NT2/D1 (cell line): ENCODE data around the gene MASP1.

Experiments used
- DNase-seq: peaks from one replicate; pipeline ENCODE4 v3.0.0-alpha.2; 2011; ENCODE audit warnings: low read depth, low spot score
- H3K27me3 ChIP-seq: 2 replicates; pipeline ENCODE4 v1.6.0; 2011; ENCODE audit warnings: mild to moderate bottlenecking; ENCODE audit not compliant: insufficient read length, insufficient read depth
- H3K36me3 ChIP-seq: 2 replicates; pipeline ENCODE4 v1.6.1; 2011; ENCODE audit warnings: mild to moderate bottlenecking, low read length, mixed read lengths; ENCODE audit not compliant: insufficient read depth, insufficient read length
- H3K4me1 ChIP-seq: 2 replicates; pipeline ENCODE4 v1.5.1; 2011; ENCODE audit not compliant: insufficient read depth, insufficient read length
- H3K4me3 ChIP-seq: 2 replicates; pipeline ENCODE4 v1.5.1; 2011; ENCODE audit warnings: low read depth; ENCODE audit not compliant: insufficient read length
- H3K9ac ChIP-seq: 2 replicates; pipeline ENCODE4 v1.6.0; 2011; ENCODE audit warnings: low read depth; ENCODE audit not compliant: insufficient read length
- H3K9me3 ChIP-seq: 2 replicates; pipeline ENCODE4 v1.5.1; 2011; ENCODE audit warnings: mild to moderate bottlenecking, low read length; ENCODE audit not compliant: insufficient read depth
- SUZ12 ChIP-seq: IDR thresholded peaks from 2 replicates; pipeline ENCODE4 v1.6.1; 2011; ENCODE audit not compliant: insufficient read length, insufficient read depth; ENCODE audit errors: extremely low read depth
- YY1 ChIP-seq: IDR thresholded peaks from 2 replicates; pipeline ENCODE4 v1.6.1; 2011; ENCODE audit not compliant: insufficient read length, insufficient read depth
- ZNF274 ChIP-seq: IDR thresholded peaks from 2 replicates; pipeline ENCODE4 v1.6.1; 2011; ENCODE audit warnings: mild to moderate bottlenecking, low read depth, low read length

The MASP1 gene

DNA sequence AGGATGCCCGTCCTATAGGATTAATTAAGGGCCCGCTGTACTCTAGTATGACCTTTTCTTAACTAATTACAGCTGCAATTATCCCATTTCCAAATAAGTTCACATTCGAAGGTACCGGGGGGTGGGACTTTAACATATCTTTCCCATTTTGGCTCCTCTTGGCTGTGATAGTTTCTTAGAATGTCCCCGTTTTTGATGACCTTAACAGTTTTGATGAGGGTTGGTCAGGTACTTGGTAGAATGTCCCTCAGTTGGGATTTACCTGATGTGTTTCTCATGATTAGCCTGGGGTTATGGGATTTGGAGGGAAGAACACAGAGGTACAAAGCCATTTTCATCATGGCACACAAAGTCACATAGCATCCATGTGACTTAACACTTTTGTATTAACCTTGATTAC, 76.1 kb downstream of the MASP1 start:
- no peaks in the 10 kb centered on the region for H3K36me3 ChIP-seq
- DNase-seq = no peak
- H3K4me1 ChIP-seq = peaks cover 3% of the 10 kb centered on the region
- H3K4me3 ChIP-seq = no peak overlapping the region
- TF ChIP-seq ZNF274 = no peak
- TF ChIP-seq SUZ12 = no peak
- no peak for TF ChIP-seq YY1
- no peak overlapping the region for H3K9ac ChIP-seq
- H3K27me3 ChIP-seq = no peaks in the 10 kb centered on the region
- no peaks in the 10 kb centered on the region for H3K9me3 ChIP-seq

- no peaks in the 10 kb centered on the region for H3K9me3 ChIP-seq
- DNase-seq = no peak
- no peak overlapping the region for H3K4me3 ChIP-seq
- no peaks in the 10 kb centered on the region for H3K4me1 ChIP-seq
- no peaks in the 10 kb centered on the region for H3K36me3 ChIP-seq
- no peak for TF ChIP-seq YY1
- no peak for TF ChIP-seq SUZ12
- TF ChIP-seq ZNF274 = no peak
- H3K9ac ChIP-seq = no peak overlapping the region
- H3K27me3 ChIP-seq = no peaks in the 10 kb centered on the region
Observed at GRCh38 chr3:187213616-187214015, 77.9 kb downstream of the MASP1 start.

- H3K4me1 ChIP-seq = no peaks in the 10 kb centered on the region
- H3K9me3 ChIP-seq = peaks cover 8% of the 10 kb centered on the region; the same call in 1 of the 2 replicates
- no peak overlapping the region for H3K9ac ChIP-seq
- no peak for TF ChIP-seq SUZ12
- no peak for TF ChIP-seq YY1
- TF ChIP-seq ZNF274 = no peak
- no peak overlapping the region for H3K4me3 ChIP-seq
- H3K36me3 ChIP-seq = no peaks in the 10 kb centered on the region
- no peaks in the 10 kb centered on the region for H3K27me3 ChIP-seq
- DNase-seq = no peak
Observed at GRCh38 chr3:187212705-187213104, 78.8 kb downstream of the MASP1 start.

- H3K4me1 ChIP-seq = no peaks in the 10 kb centered on the region
- H3K36me3 ChIP-seq = no peaks in the 10 kb centered on the region
- H3K9ac ChIP-seq = no peak overlapping the region
- H3K9me3 ChIP-seq = peaks cover 14% of the 10 kb centered on the region; the same call in 1 of the 2 replicates
- no peaks in the 10 kb centered on the region for H3K27me3 ChIP-seq
- H3K4me3 ChIP-seq = no peak overlapping the region
- no peak for DNase-seq
- no peak for TF ChIP-seq YY1
- no peak for TF ChIP-seq SUZ12
- no peak for TF ChIP-seq ZNF274
Observed at GRCh38 chr3:187212196-187212545, 79.4 kb downstream of the MASP1 start.

DNA sequence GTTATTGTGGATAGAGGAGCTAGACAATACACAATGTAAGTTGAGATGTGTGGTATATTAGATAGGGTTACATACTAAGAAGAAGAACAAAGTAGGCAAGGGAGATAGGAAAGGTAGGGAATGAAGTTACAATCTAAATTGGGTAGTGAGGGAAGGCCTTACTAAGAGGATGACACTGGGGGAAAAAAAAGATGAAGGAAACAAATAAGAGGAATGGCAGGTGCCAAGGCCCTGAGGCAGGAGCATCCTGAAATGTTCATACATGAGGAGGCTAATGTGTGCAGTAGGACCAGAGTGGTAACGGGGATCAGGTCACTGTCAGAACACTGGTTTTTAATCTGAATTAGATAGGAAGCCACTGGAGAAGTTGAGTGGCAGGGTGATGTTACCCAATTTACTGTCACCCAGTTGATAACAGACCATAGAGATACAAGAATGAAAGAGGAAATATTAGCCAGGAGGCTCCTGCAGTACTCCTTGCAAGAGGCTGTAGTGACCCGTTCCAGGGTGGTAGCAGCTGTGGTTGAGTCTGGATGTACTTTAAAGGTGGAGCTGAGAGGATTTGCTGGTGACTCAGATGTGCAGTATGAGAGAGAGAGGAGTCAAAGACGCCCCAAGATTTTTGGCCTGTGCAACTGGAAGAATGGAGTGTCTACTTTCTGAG, 79.9 kb downstream of the MASP1 start:
- TF ChIP-seq ZNF274 (no peak), SUZ12 (no peak), YY1 (no peak)
- DNase-seq = no peak
- Histone ChIP-seq H3K4me1 (no peaks in the 10 kb centered on the region), H3K4me3 (no peak overlapping the region), H3K36me3 (no peaks in the 10 kb centered on the region), H3K27me3 (no peaks in the 10 kb centered on the region), H3K9me3 (peaks cover 19% of the 10 kb centered on the region; the same call in 1 of the 2 replicates), H3K9ac (no peak overlapping the region)

DNA sequence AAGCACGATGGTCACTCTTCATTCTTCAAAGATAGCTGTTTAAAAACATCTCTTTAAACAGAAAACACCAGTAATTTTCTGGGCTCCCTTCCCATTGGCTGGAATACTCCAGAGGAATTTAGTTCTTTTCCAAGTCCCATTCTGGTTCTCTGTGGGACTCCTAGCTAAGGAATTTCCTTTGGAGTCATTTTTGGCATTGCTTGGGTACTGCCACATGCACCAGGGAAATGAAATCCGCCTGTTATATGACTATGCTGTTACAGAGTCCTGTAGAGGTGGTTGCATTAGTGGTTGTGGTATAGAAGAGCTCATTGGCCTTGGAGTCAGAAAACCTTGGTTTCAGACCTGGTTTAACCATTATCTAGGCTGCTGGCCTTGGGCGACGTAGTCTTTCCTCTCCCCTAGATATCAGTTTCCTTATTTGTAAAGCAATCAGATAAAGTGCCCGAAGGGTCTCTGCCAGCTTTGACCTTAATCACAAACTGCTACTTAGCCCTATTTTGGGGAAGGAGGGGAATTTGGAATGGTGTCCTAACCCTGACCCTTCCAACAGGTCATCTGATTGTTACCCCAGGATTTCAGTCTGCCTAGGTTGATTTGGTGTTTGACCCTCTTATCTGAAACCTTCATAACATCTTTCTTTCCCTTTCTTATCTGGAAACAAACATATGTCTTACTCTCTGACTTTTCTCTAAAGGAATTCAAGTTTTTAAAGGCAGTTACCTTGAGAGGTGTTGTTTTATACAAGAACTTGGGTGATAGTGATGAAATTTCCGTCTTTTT, 80.8 kb downstream of the MASP1 start:
- peak; percentile 35 for DNase-seq
- Histone ChIP-seq H3K4me1 (no peaks in the 10 kb centered on the region), H3K4me3 (no peak overlapping the region)

DNA sequence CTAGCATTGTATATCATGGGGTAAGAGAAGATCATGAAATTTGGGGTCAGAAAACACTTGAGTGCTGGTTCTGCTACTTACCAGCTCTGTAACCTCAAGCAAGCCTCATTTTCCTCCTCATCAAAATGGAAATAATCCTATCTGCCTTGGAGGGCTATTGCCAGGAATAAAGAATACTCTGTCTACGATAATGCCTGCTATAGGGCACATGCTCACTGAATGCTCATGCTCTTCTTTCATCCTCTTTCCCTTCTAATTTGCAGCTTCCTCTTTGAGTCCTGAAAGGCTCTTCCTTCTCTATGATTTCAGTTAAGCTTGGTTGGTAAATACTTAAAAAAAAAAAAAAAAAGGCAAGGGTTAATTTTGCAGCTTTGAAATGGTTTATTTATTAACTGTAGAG, 81.4 kb downstream of the MASP1 start:
- no peak for DNase-seq
- no peak for TF ChIP-seq YY1
- no peak for TF ChIP-seq SUZ12
- no peak for TF ChIP-seq ZNF274
- Histone ChIP-seq H3K9ac (no peak overlapping the region), H3K4me3 (no peak overlapping the region), H3K9me3 (peaks cover 25% of the 10 kb centered on the region; the same call in 1 of the 2 replicates), H3K27me3 (no peaks in the 10 kb centered on the region), H3K36me3 (no peaks in the 10 kb centered on the region), H3K4me1 (no peaks in the 10 kb centered on the region)

More for the DNA sequence above, 80.8 kb downstream of the MASP1 start:
- Histone ChIP-seq H3K9me3 (peaks cover 25% of the 10 kb centered on the region; the same call in 1 of the 2 replicates), H3K36me3 (no peaks in the 10 kb centered on the region), H3K27me3 (no peaks in the 10 kb centered on the region), H3K9ac (no peak overlapping the region)
- no peak for TF ChIP-seq SUZ12
- TF ChIP-seq YY1 = no peak
- TF ChIP-seq ZNF274 = no peak
